Neuronal stem cell (in vitro differentiated cells): ENCODE measurements around the gene TAAR2.
"Not testable (repeated sequence)": the region's sequence is repeated elsewhere in the genome, so short reads cannot be mapped to it uniquely, and the experiment has no call there.

Experiments
- DNase-seq: peaks from one replicate; pipeline ENCODE4 v3.0.0-alpha.2; 2013; ENCODE audit warnings: low spot score
- H2AFZ ChIP-seq: one replicate; pipeline ENCODE4 v1.6.1; 2013; ENCODE audit warnings: mild to moderate bottlenecking, low read length, inconsistent platforms
- H2AK5ac ChIP-seq: 2 replicates; pipeline ENCODE4 v1.6.1; 2013; ENCODE audit warnings: low read depth, mild to moderate bottlenecking, inconsistent platforms, low read length, moderate library complexity, mixed read lengths
- H2BK120ac ChIP-seq: 2 replicates; pipeline ENCODE4 v1.6.1; 2013; ENCODE audit warnings: low read depth, mild to moderate bottlenecking, inconsistent platforms, low read length, moderate library complexity, mixed read lengths
- H2BK12ac ChIP-seq: one replicate; pipeline ENCODE4 v1.6.1; 2013; ENCODE audit warnings: low read length, inconsistent platforms
- H2BK15ac ChIP-seq: 2 replicates; pipeline ENCODE4 v1.6.1; 2013; ENCODE audit warnings: mild to moderate bottlenecking, low read length, inconsistent platforms, mixed read lengths
- H2BK5ac ChIP-seq: one replicate; pipeline ENCODE4 v1.6.1; 2013; ENCODE audit warnings: inconsistent platforms, mild to moderate bottlenecking, low read length, moderate library complexity
- H3K14ac ChIP-seq: one replicate; pipeline ENCODE4 v1.6.1; 2013; ENCODE audit warnings: low read length, inconsistent platforms
- H3K18ac ChIP-seq: 2 replicates; pipeline ENCODE4 v1.6.1; 2013; ENCODE audit warnings: low read length, inconsistent platforms
- H3K23ac ChIP-seq: 2 replicates; pipeline ENCODE4 v1.6.1; 2013; ENCODE audit warnings: low read depth, mild to moderate bottlenecking, mixed read lengths, low read length, inconsistent platforms; ENCODE audit not compliant: poor library complexity
- H3K27ac ChIP-seq: replicated peaks from 3 replicates; pipeline ENCODE4 v1.5.1; 2013; ENCODE audit warnings: low read length, inconsistent platforms
- H3K27me3 ChIP-seq, 3 experiments: 2 replicates each; pipeline ENCODE4 v1.6.1; 2013; ENCODE audit warnings: low read length in 3 of 3, mild to moderate bottlenecking in 2 of 3, inconsistent platforms in 1 of 3, low read depth in 1 of 3, mixed read lengths in 1 of 3, moderate library complexity in 1 of 3; ENCODE audit not compliant: control insufficient read depth in 3 of 3, insufficient read depth in 3 of 3
- H3K36me3 ChIP-seq, 2 donors: replicated peaks in 1 of 2; 2 replicates each; pipeline ENCODE4 v1.6.1; 2013; ENCODE audit warnings: low read length in 2 of 2; ENCODE audit not compliant: control insufficient read depth in 2 of 2, insufficient read depth in 2 of 2
- H3K4ac ChIP-seq: 2 replicates; pipeline ENCODE4 v1.6.1; 2013; ENCODE audit warnings: inconsistent platforms, mild to moderate bottlenecking, low read length, moderate library complexity
- H3K4me1 ChIP-seq, 2 donors: 1 replicate in 1 of 2; 2 replicates in 1 of 2; pipeline ENCODE4 v1.6.1; 2013; ENCODE audit warnings: low read length in 2 of 2, low read depth in 1 of 2; ENCODE audit not compliant: control insufficient read depth in 2 of 2, insufficient read depth in 1 of 2
- H3K4me2 ChIP-seq: one replicate; pipeline ENCODE4 v1.6.1; 2013; ENCODE audit warnings: mild to moderate bottlenecking, low read length, inconsistent platforms; ENCODE audit not compliant: insufficient read depth, poor library complexity, severe bottlenecking
- H3K4me3 ChIP-seq, 2 donors: 2 replicates each; pipeline ENCODE4 v1.5.1; 2013; ENCODE audit warnings: low read length in 2 of 2, mild to moderate bottlenecking in 2 of 2, inconsistent platforms in 1 of 2, moderate library complexity in 1 of 2
- H3K79me1 ChIP-seq: one replicate; pipeline ENCODE4 v1.6.1; 2013; ENCODE audit warnings: low read depth, mild to moderate bottlenecking, inconsistent platforms, low read length, moderate library complexity
- H3K9ac ChIP-seq: one replicate; pipeline ENCODE4 v1.6.1; 2013; ENCODE audit warnings: mild to moderate bottlenecking, low read depth, low read length, inconsistent platforms; ENCODE audit not compliant: poor library complexity
- H3K9me3 ChIP-seq, 2 donors: replicated peaks in 1 of 2; 2 replicates each; pipeline versions ENCODE3 to v1.6.1; 2013; ENCODE audit warnings: low read length in 2 of 2, mild to moderate bottlenecking in 2 of 2, inconsistent platforms in 1 of 2, low read depth in 1 of 2, mixed read lengths in 1 of 2, moderate library complexity in 1 of 2; ENCODE audit not compliant: control insufficient read depth in 2 of 2, insufficient read depth in 1 of 2
- H4K8ac ChIP-seq: one replicate; pipeline ENCODE4 v1.6.1; 2013; ENCODE audit warnings: low read depth, mild to moderate bottlenecking, inconsistent platforms, low read length, moderate library complexity
- H4K91ac ChIP-seq: one replicate; pipeline ENCODE4 v1.6.1; 2013; ENCODE audit warnings: low read length, low read depth, mild to moderate bottlenecking, inconsistent platforms; ENCODE audit not compliant: poor library complexity
- WGBS, 2 donors: extraction: QIAGEN DNeasy Blood & Tissue Kit; methylation state at CpG; one replicate each; pipeline ENCODE4 v1.1.7; 2013; ENCODE audit warnings: missing lambda C conversion rate in 2 of 2, mixed read lengths in 1 of 2; ENCODE audit not compliant: insufficient read length in 2 of 2, insufficient replicate concordance in 1 of 2; ENCODE audit errors: extremely low coverage in 2 of 2; 5-methylcytosine and 5-hydroxymethylcytosine counted together

Gene TAAR2

DNA sequence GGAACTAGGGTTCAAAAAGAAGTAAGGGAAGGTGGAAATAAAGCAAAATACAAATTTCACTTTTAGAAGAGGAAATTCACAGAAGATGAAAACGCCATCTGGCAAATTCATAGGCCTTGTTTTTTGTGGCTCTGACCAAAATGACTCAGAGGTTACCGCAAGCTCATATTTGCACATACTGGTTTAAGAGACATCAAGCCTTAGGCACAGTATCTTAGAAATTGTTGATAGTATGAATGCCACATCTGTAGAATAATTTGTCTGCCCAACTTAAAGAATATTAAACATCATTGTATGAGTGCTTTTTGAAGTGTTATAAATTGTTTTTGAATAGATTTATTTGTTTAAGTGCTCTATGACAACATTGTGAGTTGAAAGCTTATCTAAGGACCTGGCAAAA, 24.3 kb upstream of the TAAR2 start:
- Histone ChIP-seq H3K9ac (no peak overlapping the region), H3K4me2 (no peak overlapping the region), H3K79me1 (no peaks in the 10 kb centered on the region), H2AK5ac (no peak overlapping the region), H2BK15ac (no peak overlapping the region), H3K4me3 (no peak overlapping the region), H3K18ac (no peak overlapping the region), H2BK12ac (no peak overlapping the region), H2BK5ac (no peak overlapping the region), H4K8ac (no peak overlapping the region), H3K4me1 (peaks cover 0 to 2% of the 10 kb centered on the region in 2 donors), H3K27me3 (no peaks in the 10 kb centered on the region), H2BK120ac (no peak overlapping the region), H3K23ac (no peak overlapping the region), H3K36me3 (no peaks in the 10 kb centered on the region), H2AFZ (no peak overlapping the region), H4K91ac (no peak overlapping the region), H3K9me3 (no peaks in the 10 kb centered on the region), H3K27ac (no peak overlapping the region), H3K14ac (no peak overlapping the region), H3K4ac (no peak overlapping the region)
- WGBS, 2 donors = no CpG with 5 or more reads among the region's 2 CpGs
- DNase-seq = no peak

DNA sequence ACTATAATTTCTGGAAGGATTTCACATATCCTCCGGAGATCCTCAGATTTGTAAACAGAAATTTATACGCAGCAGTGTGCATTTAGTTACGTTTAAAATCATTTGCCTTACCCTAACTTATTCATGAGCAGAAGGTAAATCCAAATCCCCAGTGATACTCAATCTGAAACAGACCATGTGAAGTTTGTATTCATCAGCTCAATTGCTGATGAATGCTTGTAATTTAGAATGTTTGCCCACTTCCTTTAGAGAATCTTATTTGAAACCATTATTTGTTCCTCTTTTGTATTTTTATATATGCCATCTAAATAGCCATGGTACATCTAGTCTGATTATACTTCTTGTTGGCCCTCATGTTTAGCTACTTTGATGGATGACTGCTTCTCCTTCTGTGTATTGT, 19.5 kb upstream of the TAAR2 start:
- H3K27ac ChIP-seq = no peak overlapping the region
- no peak overlapping the region for H4K91ac ChIP-seq
- H3K27me3 ChIP-seq = no peaks in the 10 kb centered on the region
- no peak overlapping the region for H3K4me2 ChIP-seq
- H3K9me3 ChIP-seq = no peaks in the 10 kb centered on the region
- no peak overlapping the region for H3K4me3 ChIP-seq
- H2AK5ac ChIP-seq = no peak overlapping the region
- H3K36me3 ChIP-seq = no peaks in the 10 kb centered on the region
- no peak overlapping the region for H3K9ac ChIP-seq
- H3K79me1 ChIP-seq = no peaks in the 10 kb centered on the region
- H3K14ac ChIP-seq = no peak overlapping the region
- no peak overlapping the region for H4K8ac ChIP-seq
- H2BK120ac ChIP-seq = no peak overlapping the region
- no peaks in the 10 kb centered on the region for H3K4me1 ChIP-seq
- DNase-seq = no peak
- no peak overlapping the region for H3K18ac ChIP-seq
- H2BK12ac ChIP-seq = no peak overlapping the region
- no peak overlapping the region for H3K23ac ChIP-seq
- H2AFZ ChIP-seq = no peak overlapping the region
- no peak overlapping the region for H3K4ac ChIP-seq
- WGBS, 2 donors = no CpG with 5 or more reads among the region's 3 CpGs
- H2BK15ac ChIP-seq = no peak overlapping the region
- H2BK5ac ChIP-seq = no peak overlapping the region

DNA sequence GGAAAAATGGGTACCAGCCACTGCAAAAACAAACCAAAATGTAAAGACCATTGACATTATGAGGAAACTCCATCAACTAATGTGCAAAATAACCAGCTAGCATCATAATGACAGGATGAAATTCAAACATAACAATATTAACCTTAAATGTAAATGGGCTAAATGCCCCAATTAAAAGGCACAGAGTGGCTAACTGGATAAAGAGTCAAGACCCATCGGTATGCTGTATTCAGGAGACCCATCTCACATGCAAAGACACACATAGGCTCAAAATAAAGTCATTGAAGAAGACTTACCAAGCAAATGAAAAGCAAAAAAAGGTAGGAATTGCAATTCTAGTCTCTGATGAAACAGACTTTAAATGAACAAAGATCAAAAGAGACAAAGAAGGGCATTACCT, 13.1 kb upstream of the TAAR2 start:
- H3K4me2 ChIP-seq, H3K27me3 ChIP-seq, H3K4me3 ChIP-seq, H3K4me1 ChIP-seq, H2BK120ac ChIP-seq, H2AK5ac ChIP-seq, H3K14ac ChIP-seq, H3K18ac ChIP-seq, H4K91ac ChIP-seq, H3K27ac ChIP-seq, H3K79me1 ChIP-seq, H2BK5ac ChIP-seq, H3K23ac ChIP-seq, H3K36me3 ChIP-seq, H4K8ac ChIP-seq, H3K4ac ChIP-seq, H3K9me3 ChIP-seq, H2AFZ ChIP-seq, DNase-seq, H3K9ac ChIP-seq, H2BK15ac ChIP-seq, H2BK12ac ChIP-seq: not testable (repeated sequence)
- WGBS, 2 donors = no CpG with 5 or more reads among the region's 1 CpG

DNA sequence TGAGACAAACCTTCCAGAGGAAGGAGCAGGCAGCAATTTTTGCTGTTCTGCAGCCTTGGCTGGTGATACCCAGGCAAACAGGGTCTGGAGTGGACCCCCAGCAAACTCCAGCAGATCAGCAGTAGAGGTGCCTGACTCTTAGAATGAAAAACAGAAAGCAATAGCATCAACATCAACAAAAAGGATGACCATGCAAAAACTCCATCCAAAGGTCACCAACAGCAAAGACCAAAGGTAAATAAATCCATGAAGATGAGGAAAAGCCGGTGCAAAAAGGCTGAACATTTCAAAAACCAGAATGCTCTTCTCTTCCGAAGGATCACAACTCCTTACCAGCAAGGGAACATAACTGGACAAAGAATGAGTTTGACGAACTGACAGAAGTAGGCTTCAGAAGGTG, 11.8 kb upstream of the TAAR2 start:
- not testable (repeated sequence) for DNase-seq, H2AFZ ChIP-seq, H3K4ac ChIP-seq, H3K27me3 ChIP-seq, H2BK12ac ChIP-seq, H3K4me2 ChIP-seq, H3K36me3 ChIP-seq, H3K27ac ChIP-seq, H3K79me1 ChIP-seq, H2BK5ac ChIP-seq, H2BK120ac ChIP-seq, H3K9me3 ChIP-seq, H3K9ac ChIP-seq, H3K14ac ChIP-seq, H4K8ac ChIP-seq, H3K4me3 ChIP-seq, H3K18ac ChIP-seq, H2AK5ac ChIP-seq, H3K4me1 ChIP-seq, H2BK15ac ChIP-seq, H4K91ac ChIP-seq, H3K23ac ChIP-seq
- no CpG with 5 or more reads among the region's 3 CpGs for WGBS, 2 donors
